GM12878 (cell line): ENCODE measurements around the gene KDM8. TPM values are rescaled to one million over a fixed set of nuclear protein-coding genes. Genes with fewer than 3 reads are reported as not detected.

Experiments used
- ATAC-seq: fragments of 200-7000 bp; cut with Tn5 transposase; 3 replicates; pipeline ENCODE4 v1.9.1; 2020; ENCODE audit warnings: mild to moderate bottlenecking, moderate library complexity
- BruUV-seq: library from RNA; stranded (reverse); fragments of 400-500 nt; replicated peaks from 2 replicates; lab custom pipeline; 2021; lab: Mats Ljungman, UMichigan
- CTCF ChIA-PET: fragments of 300-600 bp; sonication (Branson Sonifier 250); formaldehyde crosslinking; extraction: SDS; loops from one replicate; lab custom pipeline; 2021; ENCODE audit warnings: inconsistent platforms; lab: Yijun Ruan, JAX
- POLR2A ChIA-PET: fragments of 350-600 bp; formaldehyde crosslinking; extraction: SDS; loops from one replicate; lab custom pipeline; 2021; ENCODE audit warnings: inconsistent platforms; lab: Charles Lee
- RAD21 ChIA-PET: fragments of 300-600 bp; sonication (Branson Sonifier 250); formaldehyde crosslinking; loops from one replicate; lab custom pipeline; 2023; ENCODE audit warnings: antibody characterized with exemption; ENCODE audit not compliant: unreplicated experiment; lab: Charles Lee
- SMC1A ChIA-PET: fragments of 300-600 bp; sonication (Branson Sonifier 250); formaldehyde crosslinking; loops from one replicate; lab custom pipeline; 2023; ENCODE audit not compliant: unreplicated experiment, uncharacterized antibody; lab: Charles Lee
- DNase-seq: peaks from one replicate; pipeline ENCODE4 v3.0.0-alpha.2; 2011; ENCODE audit warnings: low read depth, low spot score
- FAIRE-seq: peaks from 3 replicates; lab custom pipeline; 2011; peaks lifted over from hg19 to GRCh38; lab: Jason Lieb, UNC
- H2AFZ ChIP-seq: 2 replicates; pipeline ENCODE4 v1.6.0; 2011; ENCODE audit warnings: low read depth, low read length, control low read depth; ENCODE audit not compliant: control insufficient read depth
- H3K27ac ChIP-seq: 2 replicates; pipeline ENCODE4 v1.5.1; 2011; ENCODE audit warnings: control low read depth; ENCODE audit not compliant: control insufficient read depth, insufficient read depth
- H3K27me3 ChIP-seq, 2 experiments: replicated peaks in 1 of 2; 2 replicates each; pipeline versions ENCODE4 v1.6.0 to v1.6.1; 2011; ENCODE audit warnings: low read length in 1 of 2; ENCODE audit not compliant: control insufficient read depth in 2 of 2, insufficient read depth in 2 of 2
- H3K36me3 ChIP-seq, 2 experiments: 2 replicates each; pipeline ENCODE4 v1.5.1; 2011; ENCODE audit warnings: low read length in 1 of 2; ENCODE audit not compliant: control insufficient read depth in 2 of 2, insufficient read depth in 2 of 2
- H3K4me1 ChIP-seq: 2 replicates; pipeline ENCODE4 v1.6.1; 2011; ENCODE audit warnings: mild to moderate bottlenecking, low read length, moderate library complexity, mixed read lengths; ENCODE audit not compliant: control insufficient read depth, insufficient read depth
- H3K4me2 ChIP-seq: 2 replicates; pipeline ENCODE4 v1.6.0; 2011; ENCODE audit warnings: control low read depth; ENCODE audit not compliant: control insufficient read depth, insufficient read depth
- H3K4me3 ChIP-seq: fragments of 200-600 bp; sonication (generic); 2 replicates; pipeline ENCODE4 v1.5.1; 2016
- H3K79me2 ChIP-seq: 2 replicates; pipeline ENCODE4 v1.6.0; 2011; ENCODE audit warnings: low read length; ENCODE audit not compliant: control insufficient read depth, insufficient read depth
- H3K9ac ChIP-seq: 2 replicates; pipeline ENCODE4 v1.8.0; 2011; ENCODE audit warnings: low read length, control low read depth, mixed read lengths; ENCODE audit not compliant: control insufficient read depth, insufficient read depth
- H3K9me3 ChIP-seq: replicated peaks from 3 replicates; pipeline ENCODE4 v1.5.1; 2011; ENCODE audit warnings: mild to moderate bottlenecking, low read length; ENCODE audit not compliant: control insufficient read depth, insufficient read depth
- H4K20me1 ChIP-seq: 2 replicates; pipeline ENCODE4 v1.6.0; 2011; ENCODE audit not compliant: control insufficient read depth, insufficient read depth
- BHLHE40 ChIP-seq, 2 experiments: fragments of 450-650 bp in 1 of 2; IDR thresholded peaks; 2 replicates each; pipeline ENCODE4 v1.6.1; 2011 to 2017; ENCODE audit warnings: low read depth in 2 of 2, borderline replicate concordance in 1 of 2, improper control_type of control experiment in 1 of 2, low read length in 1 of 2, mild to moderate bottlenecking in 1 of 2
- EED ChIP-seq: sonication (generic); IDR thresholded peaks from 2 replicates; pipeline ENCODE4 v1.6.1; 2016; ENCODE audit warnings: antibody characterized with exemption, low read depth
- IKZF2 ChIP-seq, 2 experiments: fragments of 450-650 bp; IDR thresholded peaks; 2 replicates each; pipeline ENCODE4 v1.6.1; 2017; ENCODE audit warnings: mild to moderate bottlenecking in 2 of 2, moderate library complexity in 2 of 2
- MTA2 ChIP-seq: fragments of 450-650 bp; IDR thresholded peaks from 2 replicates; pipeline ENCODE4 v1.6.1; 2016; ENCODE audit warnings: low read depth, mild to moderate bottlenecking, moderate library complexity
- NR2F1 ChIP-seq: fragments of 450-650 bp; conservative IDR thresholded peaks from 2 replicates; pipeline ENCODE4 v1.6.1; 2017; ENCODE audit warnings: mild to moderate bottlenecking
- RAD21 ChIP-seq: IDR thresholded peaks from 2 replicates; pipeline ENCODE4 v1.6.1; 2011; ENCODE audit warnings: mild to moderate bottlenecking, low read depth, low read length, moderate library complexity; ENCODE audit not compliant: insufficient read depth
- SPI1 ChIP-seq: IDR thresholded peaks from 2 replicates; pipeline ENCODE4 v1.6.1; 2011; ENCODE audit warnings: low read depth, mild to moderate bottlenecking, low read length, moderate library complexity, borderline replicate concordance; ENCODE audit not compliant: insufficient read depth
- YY1 ChIP-seq: IDR thresholded peaks from 2 replicates; pipeline ENCODE4 v1.6.1; 2011; ENCODE audit warnings: low read depth, mild to moderate bottlenecking, low read length
- ZNF217 ChIP-seq: fragments of 450-650 bp; IDR thresholded peaks from 2 replicates; pipeline ENCODE4 v1.6.1; 2017; ENCODE audit warnings: antibody characterized with exemption, mild to moderate bottlenecking
- WGBS: methylation state at CpG from one replicate; pipeline ENCODE4 v1.1.6; 2016; ENCODE audit warnings: low lambda C conversion rate; ENCODE audit not compliant: insufficient replicate concordance, insufficient coverage; ENCODE audit errors: missing lambda C conversion rate; 5-methylcytosine and 5-hydroxymethylcytosine counted together
- in situ Hi-C: fragments of 300-500 bp; cut with MboI; formaldehyde crosslinking; loops from 9 replicates; pipeline ENCODE4 v1.14.3; 2018; ENCODE audit warnings: mixed read lengths
- intact Hi-C: fragments of 100-400 bp; cut with micrococcal nuclease; formaldehyde crosslinking; loops from one replicate; pipeline ENCODE4 v1.14.2; 2022; ENCODE audit not compliant: unreplicated experiment
- polyA plus RNA-seq, 11 experiments: library from polyadenylated mRNA; depleted of rRNA in 4 of 11; unstranded in 6 of 11; stranded (reverse) in 5 of 11; fragments of >200 nt; fragmentation: Nextera tagmentation in 4 of 11; fragmentation: Illumina TruSeq in 1 of 11; extraction: Ambion mirVana in 4 of 11; extraction: Trizol in 1 of 11; gene quantifications; 1 replicate in 1 of 11; 2 replicates in 10 of 11; pipeline versions ENCODE4 v1.2.1 to v1.2.3, GENCODE V29; 2011 to 2016; ENCODE audit warnings: inconsistent platforms in 2 of 11, missing spikeins in 2 of 11, low read depth in 1 of 11
- total RNA-seq, 4 experiments: library from RNA; depleted of rRNA in 3 of 4; stranded (reverse); fragments of >200 nt in 3 of 4; fragmentation: Illumina TruSeq in 1 of 4; extraction: Trizol in 1 of 4; gene quantifications; 2 replicates each; pipeline versions ENCODE4 v1.2.1 to v1.2.3, GENCODE V29; 2013 to 2021
- TF ChIP-seq, protein P1 (sequence below): fragments of 450-650 bp; IDR thresholded peaks from 2 replicates; pipeline ENCODE4 v1.6.1; 2017; ENCODE audit warnings: mild to moderate bottlenecking, low read depth, inconsistent platforms; ENCODE audit not compliant: poor library complexity, severe bottlenecking
- TF ChIP-seq, protein P2 (sequence below): fragments of 450-650 bp; IDR thresholded peaks from 2 replicates; pipeline ENCODE4 v1.6.1; 2016; ENCODE audit warnings: mild to moderate bottlenecking, moderate library complexity, borderline replicate concordance

Gene KDM8
- total and polyA plus RNA-seq, 10 of the 15 experiments (the other 5 are each of a cell fraction or from before 2014, with no cell fraction given): 0.79 to 8.9 (median 5.8) TPM

DNA sequence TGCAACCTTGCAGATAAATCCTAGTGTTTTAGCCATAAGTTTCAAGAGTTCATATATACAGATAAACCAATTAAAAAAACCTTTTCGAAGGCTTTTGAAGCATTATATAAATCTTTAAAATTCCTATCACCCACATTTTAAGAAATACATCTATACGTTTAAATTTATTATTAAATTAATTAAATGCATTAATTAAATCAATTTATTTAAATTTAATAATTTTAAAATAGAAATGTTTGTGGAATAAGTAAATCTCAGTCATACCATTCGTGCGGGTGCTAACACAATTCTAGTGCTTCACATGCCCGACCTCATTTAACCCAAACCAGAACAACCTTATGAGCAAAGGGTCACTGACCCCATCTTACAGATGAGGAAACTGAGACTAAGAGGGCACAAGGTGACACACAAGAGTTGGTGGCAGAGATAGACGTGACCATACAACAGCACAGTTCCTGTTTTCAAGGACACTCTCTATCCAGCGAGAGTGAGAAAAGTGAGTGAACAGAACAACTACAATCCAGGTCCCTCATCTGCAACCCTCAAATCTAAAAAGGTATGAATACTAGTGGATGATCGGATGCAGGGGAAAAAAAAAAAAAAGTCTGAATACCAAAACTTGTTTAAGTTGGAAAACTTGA, 63.8 kb downstream of the KDM8 start:
- peaks cover 0 to 3% of the 10 kb centered on the region in 2 experiments; a peak in 1 of 4 replicates for H3K36me3 ChIP-seq
- no peaks in the 10 kb centered on the region for H3K9me3 ChIP-seq
- CTCF ChIA-PET: interaction anchor here (1.3 to 1.9 kb wide), 2 partner anchors 10 to 24 kb away, joined by 4 to 6 read pairs; no protein-coding TSS in a partner anchor
- H3K27me3 ChIP-seq: no peaks in the 10 kb centered on the region
- no peaks in the 10 kb centered on the region; the same call in 1 of the 2 replicates for H3K4me1 ChIP-seq
- no peak overlapping the region for H2AFZ ChIP-seq
- H3K4me3 ChIP-seq: peak overlapping the region; percentile 81; the same call in 1 of the 2 replicates
- intact Hi-C loops (loop anchor here (5.0 kb wide), 1 partner anchor 50 kb away; no protein-coding TSS in a partner anchor), in situ Hi-C loops (no loop called here)
- no peak overlapping the region for H3K27ac ChIP-seq
- ATAC-seq (peak; percentile 77), FAIRE-seq (no peak), DNase-seq (peak; percentile 61)
- no TSS peak for BruUV-seq
- peaks cover 7% of the 10 kb centered on the region for H3K79me2 ChIP-seq
- H3K4me2 ChIP-seq: peak overlapping the region; percentile 74
- no peak overlapping the region for H3K9ac ChIP-seq
- TF ChIP-seq ZNF217 (0 out of 2 replicates have a peak, but pooled peaks have one; percentile 30), IKZF2 (IDR thresholded peaks at IDR 0.05) (peak in 1 of 2 experiments; percentile 21; a peak in 1 of 4 replicates), YY1 (no peak), NR2F1 (peak; percentile 97), MTA2 (peak; percentile 32; the same call in 1 of the 2 replicates), SPI1 (peak; percentile 88), RAD21 (no peak), EED (0 out of 2 replicates have a peak, but pooled peaks have one; percentile 31), BHLHE40 (IDR thresholded peaks at IDR 0.05; ENCODE audit: borderline replicate concordance in 1 of 2, low read depth in 2 of 2, low read length in 1 of 2) (peak in 1 of 2 experiments; percentile 56; a peak in 1 of 4 replicates)
- TF ChIP-seq, protein P1, sequence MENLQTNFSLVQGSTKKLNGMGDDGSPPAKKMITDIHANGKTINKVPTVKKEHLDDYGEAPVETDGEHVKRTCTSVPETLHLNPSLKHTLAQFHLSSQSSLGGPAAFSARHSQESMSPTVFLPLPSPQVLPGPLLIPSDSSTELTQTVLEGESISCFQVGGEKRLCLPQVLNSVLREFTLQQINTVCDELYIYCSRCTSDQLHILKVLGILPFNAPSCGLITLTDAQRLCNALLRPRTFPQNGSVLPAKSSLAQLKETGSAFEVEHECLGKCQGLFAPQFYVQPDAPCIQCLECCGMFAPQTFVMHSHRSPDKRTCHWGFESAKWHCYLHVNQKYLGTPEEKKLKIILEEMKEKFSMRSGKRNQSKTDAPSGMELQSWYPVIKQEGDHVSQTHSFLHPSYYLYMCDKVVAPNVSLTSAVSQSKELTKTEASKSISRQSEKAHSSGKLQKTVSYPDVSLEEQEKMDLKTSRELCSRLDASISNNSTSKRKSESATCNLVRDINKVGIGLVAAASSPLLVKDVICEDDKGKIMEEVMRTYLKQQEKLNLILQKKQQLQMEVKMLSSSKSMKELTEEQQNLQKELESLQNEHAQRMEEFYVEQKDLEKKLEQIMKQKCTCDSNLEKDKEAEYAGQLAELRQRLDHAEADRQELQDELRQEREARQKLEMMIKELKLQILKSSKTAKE: peak; percentile 27
- TF ChIP-seq, protein P2, sequence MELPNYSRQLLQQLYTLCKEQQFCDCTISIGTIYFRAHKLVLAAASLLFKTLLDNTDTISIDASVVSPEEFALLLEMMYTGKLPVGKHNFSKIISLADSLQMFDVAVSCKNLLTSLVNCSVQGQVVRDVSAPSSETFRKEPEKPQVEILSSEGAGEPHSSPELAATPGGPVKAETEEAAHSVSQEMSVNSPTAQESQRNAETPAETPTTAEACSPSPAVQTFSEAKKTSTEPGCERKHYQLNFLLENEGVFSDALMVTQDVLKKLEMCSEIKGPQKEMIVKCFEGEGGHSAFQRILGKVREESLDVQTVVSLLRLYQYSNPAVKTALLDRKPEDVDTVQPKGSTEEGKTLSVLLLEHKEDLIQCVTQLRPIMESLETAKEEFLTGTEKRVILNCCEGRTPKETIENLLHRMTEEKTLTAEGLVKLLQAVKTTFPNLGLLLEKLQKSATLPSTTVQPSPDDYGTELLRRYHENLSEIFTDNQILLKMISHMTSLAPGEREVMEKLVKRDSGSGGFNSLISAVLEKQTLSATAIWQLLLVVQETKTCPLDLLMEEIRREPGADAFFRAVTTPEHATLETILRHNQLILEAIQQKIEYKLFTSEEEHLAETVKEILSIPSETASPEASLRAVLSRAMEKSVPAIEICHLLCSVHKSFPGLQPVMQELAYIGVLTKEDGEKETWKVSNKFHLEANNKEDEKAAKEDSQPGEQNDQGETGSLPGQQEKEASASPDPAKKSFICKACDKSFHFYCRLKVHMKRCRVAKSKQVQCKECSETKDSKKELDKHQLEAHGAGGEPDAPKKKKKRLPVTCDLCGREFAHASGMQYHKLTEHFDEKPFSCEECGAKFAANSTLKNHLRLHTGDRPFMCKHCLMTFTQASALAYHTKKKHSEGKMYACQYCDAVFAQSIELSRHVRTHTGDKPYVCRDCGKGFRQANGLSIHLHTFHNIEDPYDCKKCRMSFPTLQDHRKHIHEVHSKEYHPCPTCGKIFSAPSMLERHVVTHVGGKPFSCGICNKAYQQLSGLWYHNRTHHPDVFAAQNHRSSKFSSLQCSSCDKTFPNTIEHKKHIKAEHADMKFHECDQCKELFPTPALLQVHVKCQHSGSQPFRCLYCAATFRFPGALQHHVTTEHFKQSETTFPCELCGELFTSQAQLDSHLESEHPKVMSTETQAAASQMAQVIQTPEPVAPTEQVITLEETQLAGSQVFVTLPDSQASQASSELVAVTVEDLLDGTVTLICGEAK: no peak
- H4K20me1 ChIP-seq: no peaks in the 10 kb centered on the region
- POLR2A ChIA-PET: interaction anchor here (1.6 kb wide), 1 partner anchor 137 kb away, joined by 4 read pairs; no protein-coding TSS in a partner anchor
- WGBS: 34% methylated on average over 8 of the region's 8 CpGs
- SMC1A ChIA-PET: interaction anchor here (12.4 kb wide), 1 partner anchor 28 kb away, joined by 178 read pairs; no protein-coding TSS in a partner anchor
- RAD21 ChIA-PET: no interaction called here
